Lung (tissue), 12 donors: Measurements from ENCODE around the gene ATXN2L. TPM values are rescaled to one million over a fixed set of nuclear protein-coding genes. Genes with fewer than 3 reads are reported as not detected.

Source experiments
- ATAC-seq: fragments of 200-7000 bp; cut with Tn5 transposase; one replicate; pipeline ENCODE4 v1.9.1; 2020; ENCODE audit warnings: moderate number of reproducible peaks; ENCODE audit not compliant: insufficient read depth, low FRiP score
- DNase-seq, 3 donors: peaks; one replicate each; pipeline ENCODE4 v3.0.0-alpha.2; 2013 to 2017
- H3K27ac ChIP-seq, 2 donors: one replicate each; pipeline ENCODE4 v1.5.1; 2013; ENCODE audit warnings: mild to moderate bottlenecking in 2 of 2, moderate library complexity in 2 of 2, control low read depth in 1 of 2, inconsistent platforms in 1 of 2, low read depth in 1 of 2, low read length in 1 of 2
- H3K27me3 ChIP-seq, 3 donors: one replicate each; pipeline ENCODE4 v1.5.1; 2013; ENCODE audit warnings: low read length in 2 of 3; ENCODE audit not compliant: control insufficient read depth in 3 of 3, insufficient read depth in 3 of 3
- H3K36me3 ChIP-seq, 4 donors: one replicate each; pipeline ENCODE4 v1.5.1; 2013; ENCODE audit warnings: low read length in 4 of 4, mild to moderate bottlenecking in 1 of 4, moderate library complexity in 1 of 4; ENCODE audit not compliant: control insufficient read depth in 4 of 4, insufficient read depth in 4 of 4
- H3K4me1 ChIP-seq, 5 donors: one replicate each; pipeline ENCODE4 v1.5.1; 2013; ENCODE audit warnings: low read length in 5 of 5, mild to moderate bottlenecking in 2 of 5, moderate library complexity in 1 of 5; ENCODE audit not compliant: control insufficient read depth in 5 of 5, insufficient read depth in 5 of 5
- H3K4me3 ChIP-seq: one replicate; pipeline ENCODE4 v1.5.1; 2013; ENCODE audit warnings: mild to moderate bottlenecking, control low read depth, moderate library complexity
- H3K9ac ChIP-seq, 2 donors: one replicate each; pipeline ENCODE4 v1.5.1; 2013; ENCODE audit warnings: low read length in 2 of 2, control low read depth in 1 of 2; ENCODE audit not compliant: insufficient read depth in 1 of 2
- H3K9me3 ChIP-seq, 4 donors: one replicate each; pipeline ENCODE4 v1.5.1; 2013; ENCODE audit warnings: low read length in 3 of 4, mild to moderate bottlenecking in 1 of 4, moderate library complexity in 1 of 4; ENCODE audit not compliant: control insufficient read depth in 4 of 4, insufficient read depth in 3 of 4
- WGBS, 2 donors: extraction: QIAGEN DNeasy Blood & Tissue Kit; methylation state at CpG; one replicate each; pipeline ENCODE4 v1.1.7; 2013; 5-methylcytosine and 5-hydroxymethylcytosine counted together
- polyA plus RNA-seq, 2 donors: library from polyadenylated mRNA; stranded (reverse); fragments of 200-250 nt; gene quantifications; one replicate each; pipeline ENCODE4 v1.2.1, GENCODE V29; 2013
- total RNA-seq, 2 donors: library from RNA; depleted of rRNA in 1 of 2; stranded (reverse); fragments of >200 nt in 1 of 2; gene quantifications; one replicate each; pipeline ENCODE4 v1.2.1, GENCODE V29; 2014 to 2021
- TF ChIP-seq, protein P1 (sequence below): IDR thresholded peaks from 2 replicates; pipeline ENCODE4 v1.5.1; 2012; ENCODE audit warnings: mild to moderate bottlenecking; ENCODE audit errors: control extremely low read depth, extremely low read depth
- donor health status: control.
- donor health status: control.
- donor health status: Bipolar disorder and iron deficiency.
- donor health status: healthy.
- donor health status: DM: yes; HTN: yes; CAD: no.

ATXN2L gene
- total and polyA plus RNA-seq, 4 donors, result 72.1 to 140 (median 91.0) TPM

DNA sequence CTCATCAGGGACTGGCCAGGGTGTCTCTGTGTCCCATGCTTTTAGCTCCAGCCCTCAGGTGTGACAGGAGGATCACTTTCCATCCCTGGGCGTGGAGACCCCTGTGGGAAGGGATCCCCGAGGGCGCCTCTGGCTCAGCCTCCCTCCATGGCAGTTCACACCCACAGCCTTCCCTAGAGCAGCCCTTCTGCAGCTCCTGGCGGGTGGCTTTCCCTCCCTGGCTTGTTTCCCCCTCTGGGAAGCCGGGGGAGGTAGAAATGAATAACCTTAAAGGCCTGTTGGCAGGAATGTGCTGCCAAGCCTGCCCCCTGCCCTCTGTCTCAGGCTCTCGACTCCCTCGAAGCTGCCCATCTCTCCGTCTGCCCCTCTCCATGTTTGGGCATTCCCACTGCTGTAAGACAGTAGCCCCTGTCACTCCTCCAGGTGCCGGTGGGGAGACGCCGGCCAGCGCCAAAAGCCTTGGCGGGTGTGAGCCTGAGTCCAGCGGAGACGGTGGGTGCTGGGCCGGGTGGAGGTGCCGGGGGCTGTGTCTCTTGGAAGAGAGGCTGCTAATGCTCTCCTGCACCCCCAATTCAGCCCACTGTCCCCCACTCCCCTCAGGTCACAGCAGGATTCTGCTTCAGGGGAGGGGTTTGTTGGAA is 53.3 kb downstream of the ATXN2L start:
- Histone ChIP-seq H3K9me3 (no peaks in the 10 kb centered on the region), H3K9ac (no peak overlapping the region), H3K27ac (no peak overlapping the region), H3K36me3 (peaks cover 8 to 27% (median 10%) of the 10 kb centered on the region in 4 donors), H3K27me3 (peaks cover 0 to 4% (median 0%) of the 10 kb centered on the region in 3 donors), H3K4me3 (no peak overlapping the region), H3K4me1 (peaks cover 0 to 24% (median 6%) of the 10 kb centered on the region in 5 donors)
- 70 to 83% methylated on average over 17 of the region's 17 CpGs for WGBS, 2 donors
- ATAC-seq (no peak), DNase-seq (no peak)
- TF ChIP-seq, protein P1, sequence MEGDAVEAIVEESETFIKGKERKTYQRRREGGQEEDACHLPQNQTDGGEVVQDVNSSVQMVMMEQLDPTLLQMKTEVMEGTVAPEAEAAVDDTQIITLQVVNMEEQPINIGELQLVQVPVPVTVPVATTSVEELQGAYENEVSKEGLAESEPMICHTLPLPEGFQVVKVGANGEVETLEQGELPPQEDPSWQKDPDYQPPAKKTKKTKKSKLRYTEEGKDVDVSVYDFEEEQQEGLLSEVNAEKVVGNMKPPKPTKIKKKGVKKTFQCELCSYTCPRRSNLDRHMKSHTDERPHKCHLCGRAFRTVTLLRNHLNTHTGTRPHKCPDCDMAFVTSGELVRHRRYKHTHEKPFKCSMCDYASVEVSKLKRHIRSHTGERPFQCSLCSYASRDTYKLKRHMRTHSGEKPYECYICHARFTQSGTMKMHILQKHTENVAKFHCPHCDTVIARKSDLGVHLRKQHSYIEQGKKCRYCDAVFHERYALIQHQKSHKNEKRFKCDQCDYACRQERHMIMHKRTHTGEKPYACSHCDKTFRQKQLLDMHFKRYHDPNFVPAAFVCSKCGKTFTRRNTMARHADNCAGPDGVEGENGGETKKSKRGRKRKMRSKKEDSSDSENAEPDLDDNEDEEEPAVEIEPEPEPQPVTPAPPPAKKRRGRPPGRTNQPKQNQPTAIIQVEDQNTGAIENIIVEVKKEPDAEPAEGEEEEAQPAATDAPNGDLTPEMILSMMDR, result no peak

DNA sequence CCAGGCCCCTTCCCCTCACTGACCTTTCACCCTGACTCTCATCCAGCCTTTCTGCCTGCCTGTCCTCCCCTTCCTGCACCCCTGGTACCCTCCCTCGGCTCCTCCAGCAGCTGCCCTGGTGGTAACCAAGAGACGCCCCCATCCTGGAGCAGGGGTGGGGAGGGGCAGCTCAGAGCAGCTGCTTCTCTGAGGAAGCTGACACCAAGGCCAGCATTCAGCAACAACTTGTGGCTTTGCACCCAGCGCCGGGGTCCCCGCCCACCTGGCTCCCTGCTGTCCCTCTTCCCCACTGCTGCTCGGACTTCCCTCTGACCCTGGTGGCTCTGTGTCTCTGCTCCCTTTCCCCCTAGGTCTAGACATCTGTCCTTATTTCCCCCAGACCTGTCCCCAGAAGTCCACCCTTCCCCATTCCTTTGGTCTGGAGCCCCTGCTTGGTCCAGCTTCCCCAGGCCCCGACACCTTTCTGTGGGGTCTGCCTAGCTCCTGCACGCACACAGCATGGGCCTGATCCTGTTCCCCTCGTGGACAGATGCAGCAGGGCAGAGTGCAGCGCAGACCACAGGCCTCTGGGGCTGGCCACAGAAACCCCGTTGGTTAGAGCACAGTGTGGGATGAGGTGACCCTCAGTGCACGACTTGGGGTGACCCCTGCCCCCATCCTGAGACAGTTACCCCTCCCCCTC is 54.3 kb downstream of the ATXN2L start:
- Histone ChIP-seq H3K27me3 (peaks cover 0 to 5% (median 0%) of the 10 kb centered on the region in 3 donors), H3K4me1 (peaks cover 0 to 24% (median 6%) of the 10 kb centered on the region in 5 donors), H3K9ac (no peak overlapping the region), H3K27ac (no peak overlapping the region), H3K9me3 (no peaks in the 10 kb centered on the region), H3K36me3 (peaks cover 4 to 19% (median 9%) of the 10 kb centered on the region in 4 donors), H3K4me3 (no peak overlapping the region)
- TF ChIP-seq, protein P1, result no peak
- DNase-seq, result no peak
- WGBS, 2 donors, result 48 to 53% methylated on average over 12 of the region's 12 CpGs
- no peak for ATAC-seq

DNA sequence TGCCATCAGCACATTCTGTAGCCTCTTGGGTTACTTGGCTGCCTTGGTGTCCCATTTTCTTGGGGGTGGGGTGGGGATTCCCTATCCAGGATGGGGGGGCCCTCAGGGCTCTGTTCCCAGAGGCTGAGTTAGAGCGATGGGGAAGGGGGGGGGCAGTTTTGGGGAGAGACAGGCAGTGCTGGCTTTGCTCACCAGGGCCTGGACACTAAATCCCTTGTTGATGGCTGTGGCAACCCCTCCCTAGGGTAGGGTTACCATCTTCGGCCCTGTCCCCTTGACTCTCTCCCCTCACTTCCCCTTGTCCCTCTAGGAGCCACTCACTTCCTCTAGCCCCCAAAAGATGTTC is 54.8 kb downstream of the ATXN2L start:
- Histone ChIP-seq H3K4me3 (no peak overlapping the region), H3K36me3 (peaks cover under 1 to 14% (median 9%) of the 10 kb centered on the region in 4 donors), H3K27ac (no peak overlapping the region), H3K9me3 (no peaks in the 10 kb centered on the region), H3K9ac (no peak overlapping the region), H3K4me1 (peaks cover 0 to 24% (median 6%) of the 10 kb centered on the region in 5 donors), H3K27me3 (peaks cover 0 to 5% (median 0%) of the 10 kb centered on the region in 3 donors)
- ATAC-seq (no peak), DNase-seq (no peak)
- TF ChIP-seq, protein P1, result no peak
- WGBS, 2 donors, result 73 to 74% methylated on average over 2 of the region's 2 CpGs
